ENCODE measurements around the gene CCR4.

DNA sequence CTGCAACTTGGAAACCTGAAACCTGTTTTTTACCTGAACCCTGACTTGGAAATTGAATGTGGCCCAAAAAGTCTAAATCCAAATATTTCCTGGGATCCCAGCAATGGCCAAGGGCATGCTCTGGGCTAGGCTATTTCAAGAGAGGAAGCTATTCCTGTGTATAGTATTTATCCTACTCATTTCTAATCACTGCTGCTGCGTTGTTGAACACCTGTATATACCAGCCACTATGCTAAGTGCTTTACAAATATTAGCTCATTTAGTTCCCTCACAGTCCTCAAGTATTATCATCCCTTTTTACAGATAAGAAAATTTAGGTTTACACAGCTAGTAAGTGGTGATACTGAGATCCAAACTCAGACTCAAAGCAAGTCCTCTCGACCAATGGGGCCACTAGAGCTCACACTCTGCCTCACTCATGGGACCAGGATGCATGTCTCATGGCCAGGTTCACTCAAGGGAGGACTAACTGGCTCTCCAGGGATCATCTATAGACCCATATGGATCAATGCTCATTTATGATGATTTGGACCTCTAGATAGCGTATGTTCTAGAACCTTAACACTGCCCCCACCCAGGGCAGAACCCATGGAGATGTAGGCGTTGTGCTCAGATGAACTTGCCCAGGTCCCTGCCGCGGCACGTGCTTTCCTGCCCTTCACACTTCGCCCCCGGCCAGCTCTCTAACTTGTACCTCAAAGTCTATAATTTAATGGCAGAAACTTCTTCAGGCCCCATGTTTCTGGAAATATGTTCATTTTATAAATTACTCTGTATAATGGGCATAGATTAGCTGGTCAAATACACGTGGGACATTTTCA, 2.6 kb upstream of the CCR4 start:
- TF ChIP-seq, protein P1, sequence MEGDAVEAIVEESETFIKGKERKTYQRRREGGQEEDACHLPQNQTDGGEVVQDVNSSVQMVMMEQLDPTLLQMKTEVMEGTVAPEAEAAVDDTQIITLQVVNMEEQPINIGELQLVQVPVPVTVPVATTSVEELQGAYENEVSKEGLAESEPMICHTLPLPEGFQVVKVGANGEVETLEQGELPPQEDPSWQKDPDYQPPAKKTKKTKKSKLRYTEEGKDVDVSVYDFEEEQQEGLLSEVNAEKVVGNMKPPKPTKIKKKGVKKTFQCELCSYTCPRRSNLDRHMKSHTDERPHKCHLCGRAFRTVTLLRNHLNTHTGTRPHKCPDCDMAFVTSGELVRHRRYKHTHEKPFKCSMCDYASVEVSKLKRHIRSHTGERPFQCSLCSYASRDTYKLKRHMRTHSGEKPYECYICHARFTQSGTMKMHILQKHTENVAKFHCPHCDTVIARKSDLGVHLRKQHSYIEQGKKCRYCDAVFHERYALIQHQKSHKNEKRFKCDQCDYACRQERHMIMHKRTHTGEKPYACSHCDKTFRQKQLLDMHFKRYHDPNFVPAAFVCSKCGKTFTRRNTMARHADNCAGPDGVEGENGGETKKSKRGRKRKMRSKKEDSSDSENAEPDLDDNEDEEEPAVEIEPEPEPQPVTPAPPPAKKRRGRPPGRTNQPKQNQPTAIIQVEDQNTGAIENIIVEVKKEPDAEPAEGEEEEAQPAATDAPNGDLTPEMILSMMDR (IDR thresholded peaks at IDR 0.05): no peak
- TF ChIP-seq EP300 (IDR thresholded peaks at IDR 0.05) (no peak), POLR2A (IDR thresholded peaks at IDR 0.05) (no peak), POLR2AphosphoS5 (IDR thresholded peaks at IDR 0.05) (no peak)

Measured in sigmoid colon (tissue), 4 donors.